Non-pigmented ciliary epithelial cell (primary cell): ENCODE measurements around the gene DDRGK1.

Source experiments
- DNase-seq: peaks from one replicate; pipeline ENCODE4 v3.0.0-alpha.2; 2010; ENCODE audit warnings: low read depth

The DDRGK1 gene

GRCh38 chr20:3235666-3236324 lies 31.3 kb upstream of the DDRGK1 start:
- DNase-seq = no peak

GRCh38 chr20:3233991-3234498 lies 29.6 kb upstream of the DDRGK1 start:
- no peak for DNase-seq

- DNase-seq = no peak
These were observed 28.9 kb upstream of the DDRGK1 start for GRCh38 chr20:3233131-3233990.

- DNase-seq = no peak
These were observed 27.6 kb upstream of the DDRGK1 start for GRCh38 chr20:3231889-3232588.

- no peak for DNase-seq
These were observed 26.6 kb upstream of the DDRGK1 start for GRCh38 chr20:3231116-3231515.

GRCh38 chr20:3229798-3230197 lies 25.3 kb upstream of the DDRGK1 start:
- no peak for DNase-seq

- no peak for DNase-seq
These were observed 24.7 kb upstream of the DDRGK1 start for GRCh38 chr20:3229158-3229557.

- no peak for DNase-seq
These were observed 24.2 kb upstream of the DDRGK1 start for GRCh38 chr20:3228750-3229032.

- no peak for DNase-seq
These were observed 23.7 kb upstream of the DDRGK1 start for GRCh38 chr20:3227936-3228749.

- no peak for DNase-seq
These were observed 23.0 kb upstream of the DDRGK1 start for GRCh38 chr20:3227506-3227905.

- no peak for DNase-seq
These were observed 22.4 kb upstream of the DDRGK1 start for GRCh38 chr20:3226864-3227263.

GRCh38 chr20:3226093-3226492 lies 21.6 kb upstream of the DDRGK1 start:
- no peak for DNase-seq

GRCh38 chr20:3224681-3225421 lies 20.4 kb upstream of the DDRGK1 start:
- no peak for DNase-seq

- no peak for DNase-seq
These were observed 19.7 kb upstream of the DDRGK1 start for GRCh38 chr20:3223994-3224680.

GRCh38 chr20:3223651-3223993 lies 19.1 kb upstream of the DDRGK1 start:
- DNase-seq = no peak

- no peak for DNase-seq
These were observed 18.4 kb upstream of the DDRGK1 start for GRCh38 chr20:3222635-3223600.

GRCh38 chr20:3221398-3222226 lies 17.1 kb upstream of the DDRGK1 start:
- no peak for DNase-seq

- DNase-seq = no peak
These were observed 14.0 kb upstream of the DDRGK1 start for GRCh38 chr20:3218307-3218988.
